ENCODE measurements around the gene MMP17.

MMP17 gene

GRCh38 chr12:131860472-131861260, 32.5 kb downstream of the MMP17 start:
- DNase-seq (ENCODE audit: low spot score in 2 of 2) = no peak

GRCh38 chr12:131861261-131862083, 33.3 kb downstream of the MMP17 start:
- Mint-ChIP-seq H3K4me3 (no peak overlapping the region), H3K36me3 (ENCODE audit: insufficient read depth) (peaks cover 4% of the 10 kb centered on the region), H3K4me1 (peaks cover 13% of the 10 kb centered on the region), H3K27ac (ENCODE audit: low read depth) (no peak overlapping the region), H3K9me3 (no peaks in the 10 kb centered on the region), H3K27me3 (peaks cover 14% of the 10 kb centered on the region)
- no peak for ATAC-seq (replicated peaks; ENCODE audit: extremely low read depth, poor library complexity, severe bottlenecking)
- DNase-seq (ENCODE audit: low spot score in 2 of 2) = no peak

More at GRCh38 chr12:131860472-131861260, 32.5 kb downstream of the MMP17 start:
- no peak overlapping the region for H3K27ac Mint-ChIP-seq (ENCODE audit: low read depth)
- ATAC-seq (replicated peaks; ENCODE audit: extremely low read depth, poor library complexity, severe bottlenecking) = no peak
- H3K36me3 Mint-ChIP-seq (ENCODE audit: insufficient read depth) = peaks cover 4% of the 10 kb centered on the region
- no peaks in the 10 kb centered on the region for H3K9me3 Mint-ChIP-seq
- peaks cover 13% of the 10 kb centered on the region for H3K4me1 Mint-ChIP-seq
- H3K4me3 Mint-ChIP-seq = no peak overlapping the region
- peaks cover 14% of the 10 kb centered on the region for H3K27me3 Mint-ChIP-seq

- DNase-seq (ENCODE audit: low spot score in 2 of 2) (no peak), ATAC-seq (replicated peaks; ENCODE audit: extremely low read depth, poor library complexity, severe bottlenecking) (no peak)
- peaks cover 14% of the 10 kb centered on the region for H3K27me3 Mint-ChIP-seq
- H3K4me3 Mint-ChIP-seq = no peak overlapping the region
- H3K27ac Mint-ChIP-seq (ENCODE audit: low read depth) = no peak overlapping the region
- no peaks in the 10 kb centered on the region for H3K9me3 Mint-ChIP-seq
- peaks cover 13% of the 10 kb centered on the region for H3K4me1 Mint-ChIP-seq
- H3K36me3 Mint-ChIP-seq (ENCODE audit: insufficient read depth) = peaks cover 4% of the 10 kb centered on the region
These were observed 33.9 kb downstream of the MMP17 start for GRCh38 chr12:131862084-131862441.

GRCh38 chr12:131862600-131862993, 34.4 kb downstream of the MMP17 start:
- Mint-ChIP-seq H3K36me3 (ENCODE audit: insufficient read depth) (peaks cover 4% of the 10 kb centered on the region), H3K9me3 (no peaks in the 10 kb centered on the region), H3K27me3 (peaks cover 12% of the 10 kb centered on the region), H3K4me1 (peaks cover 13% of the 10 kb centered on the region), H3K27ac (ENCODE audit: low read depth) (no peak overlapping the region), H3K4me3 (no peak overlapping the region)
- no peak for DNase-seq (ENCODE audit: low spot score in 2 of 2)
- ATAC-seq (replicated peaks; ENCODE audit: extremely low read depth, poor library complexity, severe bottlenecking) = no peak

GRCh38 chr12:131862994-131863710, 35.0 kb downstream of the MMP17 start:
- H3K27me3 Mint-ChIP-seq = peaks cover 7% of the 10 kb centered on the region
- no peak for DNase-seq (ENCODE audit: low spot score in 2 of 2)
- no peak for ATAC-seq (replicated peaks; ENCODE audit: extremely low read depth, poor library complexity, severe bottlenecking)
- H3K4me1 Mint-ChIP-seq = peaks cover 9% of the 10 kb centered on the region
- H3K27ac Mint-ChIP-seq (ENCODE audit: low read depth) = no peak overlapping the region
- peaks cover 4% of the 10 kb centered on the region for H3K36me3 Mint-ChIP-seq (ENCODE audit: insufficient read depth)
- H3K9me3 Mint-ChIP-seq = no peaks in the 10 kb centered on the region
- H3K4me3 Mint-ChIP-seq = no peak overlapping the region

GRCh38 chr12:131863711-131864396, 35.7 kb downstream of the MMP17 start:
- peaks cover 1% of the 10 kb centered on the region for H3K36me3 Mint-ChIP-seq (ENCODE audit: insufficient read depth)
- H3K4me3 Mint-ChIP-seq = no peak overlapping the region
- H3K27ac Mint-ChIP-seq (ENCODE audit: low read depth) = no peak overlapping the region
- H3K4me1 Mint-ChIP-seq = peaks cover 5% of the 10 kb centered on the region
- no peak for ATAC-seq (replicated peaks; ENCODE audit: extremely low read depth, poor library complexity, severe bottlenecking)
- DNase-seq (ENCODE audit: low spot score in 2 of 2) = no peak
- no peaks in the 10 kb centered on the region for H3K9me3 Mint-ChIP-seq
- H3K27me3 Mint-ChIP-seq = no peaks in the 10 kb centered on the region

- Mint-ChIP-seq H3K4me3 (no peak overlapping the region), H3K36me3 (ENCODE audit: insufficient read depth) (peaks cover 1% of the 10 kb centered on the region), H3K4me1 (peaks cover 5% of the 10 kb centered on the region), H3K27ac (ENCODE audit: low read depth) (no peak overlapping the region), H3K9me3 (no peaks in the 10 kb centered on the region), H3K27me3 (no peaks in the 10 kb centered on the region)
- ATAC-seq (replicated peaks; ENCODE audit: extremely low read depth, poor library complexity, severe bottlenecking) (no peak), DNase-seq (ENCODE audit: low spot score in 2 of 2) (no peak)
These were observed 36.3 kb downstream of the MMP17 start for GRCh38 chr12:131864469-131864868.

GRCh38 chr12:131865180-131865875, 37.1 kb downstream of the MMP17 start:
- no peak overlapping the region for H3K4me3 Mint-ChIP-seq
- no peaks in the 10 kb centered on the region for H3K9me3 Mint-ChIP-seq
- no peaks in the 10 kb centered on the region for H3K27me3 Mint-ChIP-seq
- H3K27ac Mint-ChIP-seq (ENCODE audit: low read depth) = no peak overlapping the region
- H3K36me3 Mint-ChIP-seq (ENCODE audit: insufficient read depth) = no peaks in the 10 kb centered on the region
- no peak for ATAC-seq (replicated peaks; ENCODE audit: extremely low read depth, poor library complexity, severe bottlenecking)
- peaks cover 5% of the 10 kb centered on the region for H3K4me1 Mint-ChIP-seq
- no peak for DNase-seq (ENCODE audit: low spot score in 2 of 2)

- no peak overlapping the region for H3K27ac Mint-ChIP-seq (ENCODE audit: low read depth)
- H3K36me3 Mint-ChIP-seq (ENCODE audit: insufficient read depth) = no peaks in the 10 kb centered on the region
- DNase-seq (ENCODE audit: low spot score in 2 of 2) (no peak), ATAC-seq (replicated peaks; ENCODE audit: extremely low read depth, poor library complexity, severe bottlenecking) (no peak)
- H3K9me3 Mint-ChIP-seq = no peaks in the 10 kb centered on the region
- no peak overlapping the region for H3K4me3 Mint-ChIP-seq
- H3K4me1 Mint-ChIP-seq = no peaks in the 10 kb centered on the region
- no peaks in the 10 kb centered on the region for H3K27me3 Mint-ChIP-seq
These were observed 39.3 kb downstream of the MMP17 start for GRCh38 chr12:131867471-131867870.

- Mint-ChIP-seq H3K4me1 (no peaks in the 10 kb centered on the region), H3K36me3 (ENCODE audit: insufficient read depth) (no peaks in the 10 kb centered on the region), H3K27ac (ENCODE audit: low read depth) (no peak overlapping the region), H3K4me3 (no peak overlapping the region), H3K27me3 (no peaks in the 10 kb centered on the region), H3K9me3 (no peaks in the 10 kb centered on the region)
- DNase-seq (ENCODE audit: low spot score in 2 of 2) (no peak), ATAC-seq (replicated peaks; ENCODE audit: extremely low read depth, poor library complexity, severe bottlenecking) (no peak)
These were observed 39.9 kb downstream of the MMP17 start for GRCh38 chr12:131867891-131868675.

GRCh38 chr12:131869871-131870418, 41.8 kb downstream of the MMP17 start:
- Mint-ChIP-seq H3K27ac (ENCODE audit: low read depth) (no peak overlapping the region), H3K9me3 (no peaks in the 10 kb centered on the region), H3K4me3 (no peak overlapping the region), H3K36me3 (ENCODE audit: insufficient read depth) (no peaks in the 10 kb centered on the region), H3K27me3 (no peaks in the 10 kb centered on the region), H3K4me1 (no peaks in the 10 kb centered on the region)
- ATAC-seq (replicated peaks; ENCODE audit: extremely low read depth, poor library complexity, severe bottlenecking) = no peak
- DNase-seq (ENCODE audit: low spot score in 2 of 2) = no peak
